ENCODE measurements around the gene RAB17. TPM values are rescaled to one million over a fixed set of nuclear protein-coding genes. Genes with fewer than 3 reads are reported as not detected.

Gene RAB17
- total and polyA plus RNA-seq, 2 donors from 2014 or later, result 59.1 to 151 TPM

DNA sequence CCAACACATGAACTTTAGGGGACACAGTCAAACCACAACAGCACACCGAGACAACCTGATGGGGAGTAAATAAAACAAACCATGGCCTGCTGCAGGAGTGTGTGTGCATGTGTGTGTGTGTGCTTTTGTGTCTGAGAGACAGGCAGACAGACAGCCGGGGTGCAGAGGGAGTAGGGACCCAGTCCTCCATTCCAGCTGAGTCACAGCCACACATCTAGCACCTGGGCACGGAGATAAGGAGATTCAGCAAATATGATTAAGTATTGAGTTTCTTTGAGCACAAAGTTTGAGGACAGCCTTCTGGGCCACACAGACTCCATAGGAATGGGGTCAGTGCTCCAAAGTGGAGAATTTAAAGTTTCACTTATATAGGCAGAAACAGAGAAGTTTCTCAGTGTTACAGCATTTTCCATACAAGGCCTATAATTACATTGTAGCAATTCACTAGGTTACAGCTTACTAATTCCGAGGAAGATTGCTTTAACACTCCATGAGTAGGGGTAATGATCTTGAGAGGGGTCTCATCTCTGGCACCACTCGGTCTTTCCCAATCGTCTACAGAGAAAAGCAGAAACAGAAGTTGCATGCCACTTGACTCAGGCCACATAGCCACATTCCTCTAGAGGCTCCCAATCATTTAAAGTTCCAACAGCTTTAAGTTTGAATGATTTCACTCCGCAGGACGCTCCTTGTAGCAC, 55.0 kb downstream of the RAB17 start:
- Histone ChIP-seq H3K27ac (ENCODE audit: low read depth in 2 of 2, low read length in 2 of 2) (no peak overlapping the region), H3K9me3 (ENCODE audit: control insufficient read depth in 2 of 3, insufficient read depth in 1 of 3, low read length in 3 of 3) (no peaks in the 10 kb centered on the region), H3K36me3 (ENCODE audit: control insufficient read depth in 2 of 3, insufficient read depth in 3 of 3, low read length in 3 of 3) (no peaks in the 10 kb centered on the region), H3K27me3 (ENCODE audit: control insufficient read depth, insufficient read depth, low read length) (no peaks in the 10 kb centered on the region), H3K4me1 (ENCODE audit: control insufficient read depth in 2 of 3, insufficient read depth in 2 of 3, low read depth in 1 of 3, low read length in 3 of 3) (no peaks in the 10 kb centered on the region), H3K4me3 (ENCODE audit: low read length in 3 of 3) (no peak overlapping the region), H3K9ac (ENCODE audit: low read length in 3 of 3) (no peak overlapping the region)
- intact Hi-C loops (cut with DNase I), result no loop called here
- DNase-seq (no peak), FAIRE-seq (no peak)
- TF ChIP-seq, protein P1, sequence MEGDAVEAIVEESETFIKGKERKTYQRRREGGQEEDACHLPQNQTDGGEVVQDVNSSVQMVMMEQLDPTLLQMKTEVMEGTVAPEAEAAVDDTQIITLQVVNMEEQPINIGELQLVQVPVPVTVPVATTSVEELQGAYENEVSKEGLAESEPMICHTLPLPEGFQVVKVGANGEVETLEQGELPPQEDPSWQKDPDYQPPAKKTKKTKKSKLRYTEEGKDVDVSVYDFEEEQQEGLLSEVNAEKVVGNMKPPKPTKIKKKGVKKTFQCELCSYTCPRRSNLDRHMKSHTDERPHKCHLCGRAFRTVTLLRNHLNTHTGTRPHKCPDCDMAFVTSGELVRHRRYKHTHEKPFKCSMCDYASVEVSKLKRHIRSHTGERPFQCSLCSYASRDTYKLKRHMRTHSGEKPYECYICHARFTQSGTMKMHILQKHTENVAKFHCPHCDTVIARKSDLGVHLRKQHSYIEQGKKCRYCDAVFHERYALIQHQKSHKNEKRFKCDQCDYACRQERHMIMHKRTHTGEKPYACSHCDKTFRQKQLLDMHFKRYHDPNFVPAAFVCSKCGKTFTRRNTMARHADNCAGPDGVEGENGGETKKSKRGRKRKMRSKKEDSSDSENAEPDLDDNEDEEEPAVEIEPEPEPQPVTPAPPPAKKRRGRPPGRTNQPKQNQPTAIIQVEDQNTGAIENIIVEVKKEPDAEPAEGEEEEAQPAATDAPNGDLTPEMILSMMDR (IDR thresholded peaks at IDR 0.05; ENCODE audit: borderline replicate concordance, extremely low read depth, insufficient read depth), result no peak

DNA sequence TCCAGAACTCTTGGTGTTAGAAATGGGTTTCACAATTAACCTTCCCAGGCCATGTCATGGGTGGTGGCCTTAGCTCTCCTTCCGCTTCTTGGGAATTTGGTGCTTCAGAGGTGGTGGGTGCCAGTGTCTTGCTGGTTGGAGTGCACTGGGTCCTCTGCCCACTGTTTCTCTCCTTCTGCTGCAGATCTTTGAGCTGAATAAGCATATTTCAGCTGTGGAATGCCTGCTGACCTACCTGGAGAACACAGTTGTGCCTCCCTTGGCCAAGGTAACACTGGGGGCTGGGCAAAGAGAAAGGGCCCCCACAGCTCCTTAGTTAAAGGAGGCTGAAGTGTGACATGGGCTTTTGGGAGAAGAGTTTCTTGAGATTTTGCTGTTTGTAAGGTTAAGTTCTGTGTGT, 56.2 kb downstream of the RAB17 start:
- no peak overlapping the region for H3K27ac ChIP-seq (ENCODE audit: low read depth in 2 of 2, low read length in 2 of 2)
- intact Hi-C loops (cut with DNase I), result no loop called here
- TF ChIP-seq, protein P1 (IDR thresholded peaks at IDR 0.05; ENCODE audit: borderline replicate concordance, extremely low read depth, insufficient read depth), result no peak

DNA sequence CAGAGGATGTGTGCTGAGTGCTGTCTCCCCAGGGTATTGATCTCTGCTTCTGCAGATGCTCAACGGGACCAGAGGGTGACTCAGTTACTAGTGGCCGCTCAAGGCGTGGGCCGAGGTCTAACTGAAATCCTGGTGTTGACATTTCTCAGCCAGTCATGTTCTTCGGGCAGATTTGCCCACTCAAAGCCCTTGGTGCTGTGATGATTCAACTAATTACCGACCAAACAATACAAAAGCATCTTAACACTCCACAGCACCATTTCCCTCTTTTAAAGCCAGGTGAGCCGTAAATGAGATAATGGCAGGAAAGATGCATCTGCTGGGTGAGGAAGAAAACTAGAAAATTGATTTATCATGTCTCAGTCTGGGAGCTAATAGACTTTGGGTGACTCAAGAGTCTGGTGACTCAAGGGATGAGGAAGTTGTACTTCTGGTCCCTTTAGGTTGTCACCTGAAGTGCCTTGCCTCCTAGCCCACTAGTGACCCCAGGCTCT, 56.8 kb downstream of the RAB17 start:
- Histone ChIP-seq H3K36me3 (ENCODE audit: control insufficient read depth in 2 of 3, insufficient read depth in 3 of 3, low read length in 3 of 3) (no peaks in the 10 kb centered on the region), H3K27me3 (ENCODE audit: control insufficient read depth, insufficient read depth, low read length) (no peaks in the 10 kb centered on the region), H3K4me1 (ENCODE audit: control insufficient read depth in 2 of 3, insufficient read depth in 2 of 3, low read depth in 1 of 3, low read length in 3 of 3) (no peaks in the 10 kb centered on the region), H3K27ac (ENCODE audit: low read depth in 2 of 2, low read length in 2 of 2) (no peak overlapping the region), H3K9me3 (ENCODE audit: control insufficient read depth in 2 of 3, insufficient read depth in 1 of 3, low read length in 3 of 3) (no peaks in the 10 kb centered on the region), H3K9ac (ENCODE audit: low read length in 3 of 3) (no peak overlapping the region), H3K4me3 (ENCODE audit: low read length in 3 of 3) (no peak overlapping the region)
- intact Hi-C loops (cut with DNase I), result no loop called here
- TF ChIP-seq, protein P1 (IDR thresholded peaks at IDR 0.05; ENCODE audit: borderline replicate concordance, extremely low read depth, insufficient read depth), result no peak
- DNase-seq, result no peak
- FAIRE-seq, result no peak

More for the DNA sequence above, 56.2 kb downstream of the RAB17 start:
- no peaks in the 10 kb centered on the region for H3K27me3 ChIP-seq (ENCODE audit: control insufficient read depth, insufficient read depth, low read length)
- DNase-seq (no peak), FAIRE-seq (no peak)
- H3K4me1 ChIP-seq (ENCODE audit: control insufficient read depth in 2 of 3, insufficient read depth in 2 of 3, low read depth in 1 of 3, low read length in 3 of 3), result no peaks in the 10 kb centered on the region
- no peak overlapping the region for H3K4me3 ChIP-seq (ENCODE audit: low read length in 3 of 3)
- no peaks in the 10 kb centered on the region for H3K36me3 ChIP-seq (ENCODE audit: control insufficient read depth in 2 of 3, insufficient read depth in 3 of 3, low read length in 3 of 3)
- no peak overlapping the region for H3K9ac ChIP-seq (ENCODE audit: low read length in 3 of 3)
- H3K9me3 ChIP-seq (ENCODE audit: control insufficient read depth in 2 of 3, insufficient read depth in 1 of 3, low read length in 3 of 3), result no peaks in the 10 kb centered on the region

Measured in kidney (tissue), 14 donors.